ENCODE measurements around the gene CAPN6.

Gene CAPN6

GRCh38 chrX:111262086-111262485, 8.2 kb downstream of the CAPN6 start:
- no peak for DNase-seq
- H3K4me1 Mint-ChIP-seq (ENCODE audit: low read depth in 2 of 2): no peaks in the 10 kb centered on the region

DNA sequence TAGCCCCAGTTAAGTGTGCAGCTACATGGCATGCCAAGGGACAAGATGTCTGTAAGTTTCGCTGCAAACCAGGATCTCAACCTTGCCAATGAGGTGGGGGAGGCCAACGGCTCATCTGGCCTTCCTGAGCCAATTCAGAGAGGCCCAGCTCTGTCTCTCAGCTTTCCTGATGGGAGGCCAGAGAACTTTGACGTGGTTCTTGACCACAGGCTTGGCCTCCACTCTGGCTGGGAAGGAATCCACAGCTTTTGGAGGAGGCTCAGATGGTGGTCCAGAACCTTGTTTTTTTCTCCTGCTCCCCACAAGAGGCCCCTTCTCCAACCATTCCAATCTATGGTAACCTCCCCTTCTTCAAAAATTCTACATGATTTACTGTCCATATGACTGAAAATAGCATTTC, 9.8 kb downstream of the CAPN6 start:
- DNase-seq (no peak), ATAC-seq (replicated peaks) (no peak)
- H3K36me3 Mint-ChIP-seq (ENCODE audit: insufficient read depth): no peaks in the 10 kb centered on the region
- no peak overlapping the region for H3K27ac Mint-ChIP-seq
- H3K9me3 Mint-ChIP-seq: no peaks in the 10 kb centered on the region
- H3K4me1 Mint-ChIP-seq (ENCODE audit: low read depth in 2 of 2): no peaks in the 10 kb centered on the region
- H3K27me3 Mint-ChIP-seq: no peaks in the 10 kb centered on the region
- H3K4me3 Mint-ChIP-seq: no peak overlapping the region

More at GRCh38 chrX:111262086-111262485, 8.2 kb downstream of the CAPN6 start:
- Mint-ChIP-seq H3K36me3 (ENCODE audit: insufficient read depth) (no peaks in the 10 kb centered on the region), H3K27ac (no peak overlapping the region), H3K4me3 (no peak overlapping the region), H3K9me3 (no peaks in the 10 kb centered on the region), H3K27me3 (peaks cover 0 to 6% of the 10 kb centered on the region in 2 donors)
- no peak for ATAC-seq (replicated peaks)

- no peaks in the 10 kb centered on the region for H3K4me1 Mint-ChIP-seq (ENCODE audit: low read depth in 2 of 2)
- H3K9me3 Mint-ChIP-seq: no peaks in the 10 kb centered on the region
- no peak overlapping the region for H3K4me3 Mint-ChIP-seq
- no peaks in the 10 kb centered on the region for H3K36me3 Mint-ChIP-seq (ENCODE audit: insufficient read depth)
- ATAC-seq (replicated peaks) (no peak), DNase-seq (no peak)
- H3K27ac Mint-ChIP-seq: no peak overlapping the region
- no peaks in the 10 kb centered on the region for H3K27me3 Mint-ChIP-seq
Observed at GRCh38 chrX:111259559-111259958, 10.7 kb downstream of the CAPN6 start.

GRCh38 chrX:111257733-111258132, 12.6 kb downstream of the CAPN6 start:
- no peak for DNase-seq
- no peaks in the 10 kb centered on the region for H3K9me3 Mint-ChIP-seq
- no peak overlapping the region for H3K4me3 Mint-ChIP-seq
- no peak overlapping the region for H3K27ac Mint-ChIP-seq
- no peaks in the 10 kb centered on the region for H3K27me3 Mint-ChIP-seq
- ATAC-seq (replicated peaks): no peak
- H3K36me3 Mint-ChIP-seq (ENCODE audit: insufficient read depth): no peaks in the 10 kb centered on the region
- no peaks in the 10 kb centered on the region for H3K4me1 Mint-ChIP-seq (ENCODE audit: low read depth in 2 of 2)

- Mint-ChIP-seq H3K4me3 (no peak overlapping the region), H3K9me3 (no peaks in the 10 kb centered on the region)
Observed at GRCh38 chrX:111254896-111255693, 15.2 kb downstream of the CAPN6 start.

DNA sequence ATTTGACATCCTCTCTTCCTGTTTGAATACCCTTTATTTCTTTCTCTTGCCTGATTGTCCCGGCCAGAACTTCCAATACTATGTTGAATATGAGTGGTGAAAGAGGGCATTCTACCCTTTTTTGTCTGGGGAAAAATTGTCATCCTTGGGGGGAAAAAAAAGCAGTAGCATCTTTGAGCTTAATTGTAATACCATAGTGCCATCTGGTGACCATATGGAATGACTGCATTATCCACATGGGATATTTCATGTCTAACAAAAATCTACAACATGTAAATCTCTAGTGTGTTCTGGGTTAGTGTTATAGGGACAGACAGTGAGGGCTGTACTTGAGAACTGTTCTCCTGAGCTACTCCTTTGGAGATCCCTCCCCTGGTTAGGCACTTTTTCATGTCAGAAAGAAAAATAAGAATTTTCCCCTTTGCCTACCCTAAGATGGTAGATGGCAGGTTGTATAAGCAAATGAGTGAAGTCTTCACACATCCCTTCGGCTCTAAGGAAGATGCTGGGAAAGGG, 26.0 kb downstream of the CAPN6 start:
- Mint-ChIP-seq H3K4me3 (no peak overlapping the region), H3K4me1 (ENCODE audit: low read depth in 2 of 2) (no peaks in the 10 kb centered on the region), H3K36me3 (ENCODE audit: insufficient read depth) (no peaks in the 10 kb centered on the region), H3K9me3 (no peaks in the 10 kb centered on the region), H3K27ac (no peak overlapping the region), H3K27me3 (peaks cover 0 to 9% of the 10 kb centered on the region in 2 donors)
- DNase-seq (no peak), ATAC-seq (replicated peaks) (no peak)

More at GRCh38 chrX:111254896-111255693, 15.2 kb downstream of the CAPN6 start:
- peaks cover 2 to 4% of the 10 kb centered on the region in 2 donors for H3K27me3 Mint-ChIP-seq
- no peaks in the 10 kb centered on the region for H3K36me3 Mint-ChIP-seq (ENCODE audit: insufficient read depth)
- ATAC-seq (replicated peaks): no peak
- no peak overlapping the region for H3K27ac Mint-ChIP-seq
- no peaks in the 10 kb centered on the region for H3K4me1 Mint-ChIP-seq (ENCODE audit: low read depth in 2 of 2)
- DNase-seq: no peak

- no peaks in the 10 kb centered on the region for H3K27me3 Mint-ChIP-seq
- DNase-seq (no peak), ATAC-seq (replicated peaks) (no peak)
- no peaks in the 10 kb centered on the region for H3K4me1 Mint-ChIP-seq (ENCODE audit: low read depth in 2 of 2)
- no peaks in the 10 kb centered on the region for H3K36me3 Mint-ChIP-seq (ENCODE audit: insufficient read depth)
- no peak overlapping the region for H3K27ac Mint-ChIP-seq
- H3K4me3 Mint-ChIP-seq: no peak overlapping the region
- H3K9me3 Mint-ChIP-seq: no peaks in the 10 kb centered on the region
Observed at GRCh38 chrX:111216293-111216801, 53.9 kb downstream of the CAPN6 start.

DNA sequence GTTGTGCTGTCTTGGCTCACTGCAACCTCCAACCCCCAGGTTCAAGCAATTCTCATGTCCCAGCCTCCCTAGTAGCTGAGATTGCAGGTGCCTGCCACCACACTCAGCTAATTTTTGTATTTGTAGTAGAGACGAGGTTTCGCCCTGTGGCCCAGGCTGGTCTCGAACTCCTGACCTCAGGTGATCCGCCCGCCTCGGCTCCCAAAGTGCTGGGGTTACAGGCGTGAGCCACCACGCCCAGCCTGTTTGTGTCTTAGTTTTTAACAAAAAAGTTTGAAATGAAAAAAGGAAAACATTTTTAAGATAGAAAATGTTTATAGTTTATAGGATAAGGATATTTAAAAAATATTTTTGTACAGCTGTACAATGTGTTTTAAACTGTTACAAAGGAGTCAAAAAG, 62.4 kb downstream of the CAPN6 start:
- Mint-ChIP-seq H3K27ac (no peak overlapping the region), H3K36me3 (ENCODE audit: insufficient read depth) (no peaks in the 10 kb centered on the region), H3K9me3 (no peaks in the 10 kb centered on the region), H3K27me3 (peaks cover 0 to 6% of the 10 kb centered on the region in 2 donors), H3K4me1 (ENCODE audit: low read depth in 2 of 2) (no peaks in the 10 kb centered on the region), H3K4me3 (no peak overlapping the region)
- ATAC-seq (replicated peaks): no peak
- DNase-seq: no peak

- no peak for ATAC-seq (replicated peaks)
- Mint-ChIP-seq H3K4me3 (no peak overlapping the region), H3K4me1 (ENCODE audit: low read depth in 2 of 2) (no peaks in the 10 kb centered on the region), H3K36me3 (ENCODE audit: insufficient read depth) (no peaks in the 10 kb centered on the region), H3K27ac (no peak overlapping the region), H3K27me3 (peaks cover 0 to 7% of the 10 kb centered on the region in 2 donors), H3K9me3 (no peaks in the 10 kb centered on the region)
- DNase-seq: no peak
Observed at GRCh38 chrX:111200327-111200726, 70.0 kb downstream of the CAPN6 start.

DNA sequence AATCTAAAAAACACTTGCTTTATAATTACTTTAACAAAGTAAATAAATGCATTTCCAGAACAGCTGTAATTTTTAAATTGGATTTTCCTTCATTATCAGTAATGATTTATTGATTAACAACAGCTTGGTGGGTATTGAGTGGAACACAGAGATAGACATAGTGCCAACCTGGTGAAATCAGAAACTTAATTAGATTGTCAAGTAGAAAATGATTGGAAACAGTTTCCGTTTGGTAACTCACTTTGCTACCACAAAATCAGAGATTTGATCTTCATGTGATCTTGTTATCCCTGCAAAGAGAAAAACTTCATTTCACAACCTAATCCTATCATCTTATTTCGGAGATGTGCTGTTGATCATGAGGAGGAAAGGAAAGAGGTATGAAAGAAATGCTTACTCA, 70.8 kb downstream of the CAPN6 start:
- Mint-ChIP-seq H3K4me1 (ENCODE audit: low read depth in 2 of 2) (no peaks in the 10 kb centered on the region), H3K4me3 (no peak overlapping the region), H3K36me3 (ENCODE audit: insufficient read depth) (no peaks in the 10 kb centered on the region), H3K9me3 (no peaks in the 10 kb centered on the region), H3K27ac (no peak overlapping the region), H3K27me3 (peaks cover 0 to 7% of the 10 kb centered on the region in 2 donors)
- DNase-seq (no peak), ATAC-seq (replicated peaks) (no peak)

Measured in effector memory CD8-positive, alpha-beta T cell (primary cell).